H1 (cell line): ENCODE results near the gene DACT3. TPM values are rescaled to one million over a fixed set of nuclear protein-coding genes. Genes with fewer than 3 reads are reported as not detected.

Experiments
- CTCF ChIA-PET: fragments of 300-600 bp; sonication (Branson Sonifier 250); formaldehyde crosslinking; loops from one replicate; lab custom pipeline; 2021; ENCODE audit not compliant: partially characterized antibody; lab: Charles Lee
- POLR2A ChIA-PET: fragments of 300-600 bp; sonication (Branson Sonifier 250); formaldehyde crosslinking; loops from one replicate; lab custom pipeline; 2021; ENCODE audit warnings: inconsistent platforms; ENCODE audit not compliant: partially characterized antibody; lab: Charles Lee
- DNase-seq, 2 experiments: peaks; one replicate each; pipeline versions ENCODE4 v3.0.0 to v3.0.0-alpha.2; 2010 to 2022; ENCODE audit warnings: low spot score in 2 of 2, low read depth in 1 of 2, mixed read lengths in 1 of 2
- FAIRE-seq: peaks from 2 replicates; lab custom pipeline; 2011; peaks lifted over from hg19 to GRCh38; lab: Jason Lieb, UNC
- H2AFZ ChIP-seq: 2 replicates; pipeline ENCODE4 v1.8.1; 2012; ENCODE audit warnings: low read length, inconsistent platforms
- H2AK5ac ChIP-seq: 2 replicates; pipeline ENCODE4 v1.6.1; 2013; ENCODE audit warnings: low read depth, low read length
- H2BK120ac ChIP-seq: replicated peaks from 2 replicates; pipeline ENCODE3; 2013; ENCODE audit warnings: low read depth, low read length, inconsistent platforms
- H2BK12ac ChIP-seq: 2 replicates; pipeline ENCODE4 v1.6.1; 2013; ENCODE audit warnings: low read depth, low read length
- H2BK15ac ChIP-seq: 2 replicates; pipeline ENCODE4 v1.6.1; 2013; ENCODE audit warnings: low read length
- H2BK20ac ChIP-seq: 2 replicates; pipeline ENCODE4 v1.6.1; 2013; ENCODE audit warnings: low read length
- H2BK5ac ChIP-seq: 2 replicates; pipeline ENCODE4 v1.6.1; 2013; ENCODE audit warnings: low read depth, low read length
- H3K14ac ChIP-seq: 2 replicates; pipeline ENCODE4 v1.6.1; 2013; ENCODE audit warnings: inconsistent platforms; ENCODE audit not compliant: insufficient read length
- H3K18ac ChIP-seq: 2 replicates; pipeline ENCODE4 v1.6.1; 2013; ENCODE audit warnings: low read length; ENCODE audit errors: extremely low read depth
- H3K23ac ChIP-seq: 2 replicates; pipeline ENCODE4 v1.6.1; 2013; ENCODE audit warnings: inconsistent platforms; ENCODE audit not compliant: insufficient read length
- H3K23me2 ChIP-seq: 2 replicates; pipeline ENCODE4 v1.6.1; 2013; ENCODE audit warnings: low read depth, low read length
- H3K27ac ChIP-seq: 2 replicates; pipeline ENCODE4 v1.6.1; 2011; ENCODE audit warnings: low read depth, low read length, inconsistent platforms
- H3K27me3 ChIP-seq, 4 experiments: replicated peaks in 1 of 4; 1 replicate in 1 of 4; 2 replicates in 3 of 4; pipeline versions ENCODE4 v1.6.1 to v1.8.1; 2011 to 2013; ENCODE audit warnings: low read length in 3 of 4, mild to moderate bottlenecking in 3 of 4, inconsistent platforms in 2 of 4, mixed read lengths in 2 of 4, moderate library complexity in 1 of 4; ENCODE audit not compliant: control insufficient read depth in 3 of 4, insufficient read depth in 3 of 4; ENCODE audit errors: extremely low read depth in 1 of 4
- H3K36me3 ChIP-seq, 4 experiments: 2 replicates each; pipeline versions ENCODE4 v1.6.1 to v1.8.1; 2011 to 2013; ENCODE audit warnings: mild to moderate bottlenecking in 4 of 4, low read length in 3 of 4, moderate library complexity in 2 of 4, control low read depth in 1 of 4, inconsistent platforms in 1 of 4; ENCODE audit not compliant: insufficient read depth in 4 of 4, control insufficient read depth in 2 of 4
- H3K4ac ChIP-seq: replicated peaks from 2 replicates; pipeline ENCODE3; 2013; ENCODE audit warnings: low read length, low read depth, mixed read lengths, inconsistent platforms; ENCODE audit not compliant: insufficient read length
- H3K4me1 ChIP-seq, 4 experiments: replicated peaks in 1 of 4; 1 replicate in 1 of 4; 2 replicates in 3 of 4; pipeline versions ENCODE4 v1.6.1 to v1.8.1; 2011 to 2013; ENCODE audit warnings: low read length in 3 of 4, inconsistent platforms in 2 of 4, mixed read lengths in 1 of 4; ENCODE audit not compliant: insufficient read depth in 4 of 4, control insufficient read depth in 3 of 4
- H3K4me2 ChIP-seq, 2 experiments: 2 replicates each; pipeline versions ENCODE4 v1.6.1 to v1.8.1; 2011 to 2013; ENCODE audit warnings: low read depth in 2 of 2, low read length in 2 of 2, control low read depth in 1 of 2, inconsistent platforms in 1 of 2, mild to moderate bottlenecking in 1 of 2; ENCODE audit not compliant: insufficient read depth in 1 of 2
- H3K4me3 ChIP-seq, 4 experiments: fragments of 200-600, 300-600 bp in 1 of 4; sonication (generic), shearing (Covaris generic), sonication (Bioruptor Twin) in 1 of 4; 2 replicates each; pipeline versions ENCODE4 v1.5.1 to v1.8.1; 2011 to 2016; ENCODE audit warnings: low read length in 4 of 4, low read depth in 3 of 4, control low read depth in 2 of 4, inconsistent platforms in 2 of 4, mild to moderate bottlenecking in 2 of 4, mixed read lengths in 1 of 4, moderate library complexity in 1 of 4; ENCODE audit not compliant: insufficient read depth in 2 of 4; ENCODE audit errors: extremely low read depth in 1 of 4
- H3K56ac ChIP-seq: replicated peaks from 2 replicates; pipeline ENCODE3; 2013; ENCODE audit warnings: low read depth, mild to moderate bottlenecking, mixed read lengths, low read length, inconsistent platforms; ENCODE audit not compliant: insufficient read length
- H3K79me1 ChIP-seq: 2 replicates; pipeline ENCODE4 v1.6.1; 2013; ENCODE audit warnings: low read depth, low read length, control low read depth
- H3K79me2 ChIP-seq, 2 experiments: 2 replicates each; pipeline versions ENCODE4 v1.6.1 to v1.8.1; 2012 to 2013; ENCODE audit warnings: low read length in 2 of 2, mild to moderate bottlenecking in 2 of 2, inconsistent platforms in 1 of 2; ENCODE audit not compliant: insufficient read depth in 2 of 2, control insufficient read depth in 1 of 2
- H3K9ac ChIP-seq, 4 experiments: replicated peaks in 1 of 4; 1 replicate in 1 of 4; 2 replicates in 3 of 4; pipeline versions ENCODE4 v1.6.1 to v1.8.1; 2011 to 2013; ENCODE audit warnings: low read depth in 3 of 4, low read length in 3 of 4, control low read depth in 2 of 4, mild to moderate bottlenecking in 2 of 4, moderate library complexity in 2 of 4, inconsistent platforms in 1 of 4; ENCODE audit errors: extremely low read depth in 1 of 4
- H3K9me3 ChIP-seq, 2 experiments: 2 replicates each; pipeline versions ENCODE4 v1.6.1 to v1.8.1; 2012 to 2013; ENCODE audit warnings: mild to moderate bottlenecking in 2 of 2, moderate library complexity in 2 of 2, control low read depth in 1 of 2, inconsistent platforms in 1 of 2, low read depth in 1 of 2, low read length in 1 of 2, mixed read lengths in 1 of 2; ENCODE audit not compliant: insufficient read depth in 2 of 2
- H4K20me1 ChIP-seq, 2 experiments: replicated peaks in 1 of 2; 2 replicates each; pipeline versions ENCODE3 to v1.8.1; 2011 to 2013; ENCODE audit warnings: inconsistent platforms in 2 of 2, low read length in 2 of 2, mild to moderate bottlenecking in 1 of 2; ENCODE audit not compliant: insufficient read depth in 2 of 2, control insufficient read depth in 1 of 2
- H4K5ac ChIP-seq: 2 replicates; pipeline ENCODE4 v1.6.1; 2013; ENCODE audit warnings: low read length, low read depth, mixed read lengths, inconsistent platforms; ENCODE audit not compliant: insufficient read length
- H4K8ac ChIP-seq: 2 replicates; pipeline ENCODE4 v1.8.0; 2013; ENCODE audit warnings: mild to moderate bottlenecking, moderate library complexity, low read length, inconsistent platforms; ENCODE audit not compliant: insufficient read depth; ENCODE audit errors: extremely low read depth
- H4K91ac ChIP-seq: replicated peaks from 2 replicates; pipeline ENCODE3; 2013; ENCODE audit warnings: low read length, mixed read lengths, inconsistent platforms; ENCODE audit not compliant: insufficient read length
- CBX8 ChIP-seq: fragments of 300-800, 300-1000 bp; sonication (generic); IDR thresholded peaks from 2 replicates; pipeline ENCODE4 v1.7.1; 2016; ENCODE audit warnings: low read depth, low read length, borderline replicate concordance
- EP300 ChIP-seq, 2 experiments: IDR thresholded peaks; 1 replicate in 1 of 2; 2 replicates in 1 of 2; pipeline ENCODE4 v1.6.1; 2011 to 2012; ENCODE audit warnings: low read depth in 2 of 2, low read length in 2 of 2, mild to moderate bottlenecking in 2 of 2, borderline replicate concordance in 1 of 2, inconsistent platforms in 1 of 2, moderate library complexity in 1 of 2
- KDM1A ChIP-seq: fragments of 200-600, 300-600 bp; sonication (generic); IDR thresholded peaks from 2 replicates; pipeline ENCODE4 v1.7.1; 2016; ENCODE audit warnings: mild to moderate bottlenecking, low read length, borderline replicate concordance
- PHF8 ChIP-seq: fragments of 200-600 bp; sonication (generic); conservative IDR thresholded peaks from 2 replicates; pipeline ENCODE4 v1.7.1; 2012; ENCODE audit warnings: low read depth, mild to moderate bottlenecking, inconsistent platforms, low read length, moderate library complexity
- RFX5 ChIP-seq: IDR thresholded peaks from 2 replicates; pipeline ENCODE4 v1.6.1; 2011; ENCODE audit warnings: low read depth, low read length, improper control_type of control experiment, borderline replicate concordance
- SIN3A ChIP-seq, 2 experiments: IDR thresholded peaks in 1 of 2; conservative IDR thresholded peaks in 1 of 2; 2 replicates each; pipeline ENCODE4 v1.6.1; 2011 to 2012; ENCODE audit warnings: low read length in 2 of 2, improper control_type of control experiment in 1 of 2, low read depth in 1 of 2, mild to moderate bottlenecking in 1 of 2
- ZNF274 ChIP-seq: IDR thresholded peaks from 2 replicates; pipeline ENCODE4 v1.7.0; 2012; ENCODE audit warnings: low read length, borderline replicate concordance; ENCODE audit errors: extremely low read depth
- WGBS, 2 experiments: shearing (Covaris generic) in 1 of 2; methylation state at CpG; one replicate each; pipeline versions ENCODE4 v1.1.6 to v1.1.7; 2013 to 2015; ENCODE audit warnings: low lambda C conversion rate in 2 of 2, mixed read lengths in 2 of 2, inconsistent platforms in 1 of 2, low coverage in 1 of 2, missing lambda C conversion rate in 1 of 2; ENCODE audit not compliant: insufficient replicate concordance in 2 of 2, insufficient coverage in 1 of 2, insufficient read length in 1 of 2; ENCODE audit errors: extremely low coverage in 1 of 2, missing lambda C conversion rate in 1 of 2; 5-methylcytosine and 5-hydroxymethylcytosine counted together
- polyA plus RNA-seq, 7 experiments: library from polyadenylated mRNA; depleted of rRNA in 3 of 7; stranded (reverse) in 5 of 7; unstranded in 2 of 7; fragments of >200 nt in 5 of 7; fragments of 200-250 nt in 2 of 7; gene quantifications; 1 replicate in 5 of 7; 2 replicates in 1 of 7; 4 replicates in 1 of 7; pipeline versions ENCODE4 v1.2.1 to v1.2.3, GENCODE V29; 2011 to 2013; ENCODE audit warnings: missing spikeins in 2 of 7, mixed read lengths in 2 of 7
- total RNA-seq: library from RNA; stranded (reverse); fragmentation: NEBNext Ultra II Directional; extraction: Animal tissue kit (Norgen Biotek cat#: 25700); gene quantifications from 2 replicates; pipeline ENCODE4 v1.2.1, GENCODE V29; 2021

Gene DACT3
- total and polyA plus RNA-seq, 2 of the 8 experiments (the other 6 are each of a cell fraction or from before 2014, with no cell fraction given) = 1.8 to 2.0 TPM

DNA sequence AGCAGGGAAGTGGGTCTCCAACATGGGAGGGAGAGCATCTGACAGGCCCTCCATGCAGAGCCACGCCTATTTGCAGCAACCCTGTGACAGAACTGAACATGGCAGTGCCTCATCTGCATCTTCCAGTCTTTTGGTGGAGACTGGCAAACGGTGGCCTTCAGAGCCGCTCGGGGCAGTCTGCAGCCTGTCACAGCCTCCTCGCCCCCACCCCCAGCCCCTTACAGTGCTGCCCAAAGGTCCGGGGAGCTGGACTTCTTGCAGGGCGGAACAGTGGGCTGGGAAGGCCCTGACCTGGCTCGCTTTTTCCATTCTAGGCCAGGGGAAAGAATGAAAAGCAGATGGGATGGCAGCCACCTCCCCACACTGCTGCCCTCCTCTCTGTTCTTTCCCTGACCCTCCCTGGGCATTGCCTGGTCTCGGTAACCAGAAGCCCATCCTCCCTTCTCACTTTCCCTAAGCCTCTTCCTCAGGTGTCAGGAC is 57.2 kb downstream of the DACT3 start:
- peaks cover 11% of the 10 kb centered on the region for H3K23me2 ChIP-seq
- H4K20me1 ChIP-seq = peaks cover 20 to 37% of the 10 kb centered on the region in 2 experiments
- H3K9ac ChIP-seq = no peak overlapping the region
- no peak for TF ChIP-seq RFX5
- TF ChIP-seq KDM1A = no peak
- no peak for TF ChIP-seq SIN3A (conservative IDR thresholded peaks at IDR 0.05 in 1 of 2, IDR thresholded peaks at IDR 0.05 in 1 of 2; ENCODE audit: low read depth in 1 of 2, low read length in 2 of 2)
- no peak for TF ChIP-seq ZNF274
- no peak for TF ChIP-seq EP300 (IDR thresholded peaks at IDR 0.05; ENCODE audit: borderline replicate concordance in 1 of 2, low read depth in 2 of 2, low read length in 2 of 2)
- no peak for TF ChIP-seq PHF8
- TF ChIP-seq CBX8 = no peak
- no peak overlapping the region for H2BK15ac ChIP-seq
- H3K18ac ChIP-seq = no peak overlapping the region
- 86% methylated on average over 8 of the region's 9 CpGs; no CpG with 5 or more reads in 1 of the 2 experiments for WGBS, 2 experiments
- peaks cover 0 to 19% (median 9%) of the 10 kb centered on the region in 4 experiments; a peak in 5 of 7 replicates for H3K4me1 ChIP-seq
- H3K36me3 ChIP-seq = peaks cover 9 to 33% (median 29%) of the 10 kb centered on the region in 4 experiments; a peak in 7 of 8 replicates
- H3K4me2 ChIP-seq = peak overlapping the region; percentile 15 to 93; a peak in 1 of 4 replicates
- no peak for FAIRE-seq
- H3K56ac ChIP-seq = no peak overlapping the region
- H3K14ac ChIP-seq = no peak overlapping the region
- H4K5ac ChIP-seq = no peak overlapping the region
- ChIA-PET CTCF (interaction anchor here (1.3 to 2.5 kb wide), 6 partner anchors 10 to 58 kb away, joined by 4 to 11 read pairs (median 7); partner anchors contain the start of gene DACT3), POLR2A (interaction anchor here (0.6 to 4.2 kb wide), 2 partner anchors 7 to 133 kb away, joined by 3 to 28 read pairs; partner anchors contain the start of gene PNMA8A)
- H2BK120ac ChIP-seq = no peak overlapping the region
- no peak overlapping the region for H2AK5ac ChIP-seq
- peaks cover 16% of the 10 kb centered on the region for H3K79me1 ChIP-seq
- no peaks in the 10 kb centered on the region for H3K9me3 ChIP-seq
- no peak overlapping the region for H2BK12ac ChIP-seq
- H4K91ac ChIP-seq = no peak overlapping the region
- H2BK20ac ChIP-seq = no peak overlapping the region
- H3K79me2 ChIP-seq = peaks cover 15 to 36% of the 10 kb centered on the region in 2 experiments
- DNase-seq = no peak
- H2BK5ac ChIP-seq = no peak overlapping the region
- H3K27me3 ChIP-seq = no peaks in the 10 kb centered on the region
- no peak overlapping the region for H3K4me3 ChIP-seq
- no peak overlapping the region for H4K8ac ChIP-seq
- no peak overlapping the region for H3K23ac ChIP-seq
- H2AFZ ChIP-seq = no peak overlapping the region
- H3K4ac ChIP-seq = no peak overlapping the region
- no peak overlapping the region for H3K27ac ChIP-seq
